ACC112 (cell line): ENCODE results near the gene LYRM2.

Experiments used
- H2AFZ ChIP-seq: fragments of 200-600 bp; sonication (generic); one replicate; pipeline ENCODE4 v1.6.0; 2017; ENCODE audit warnings: antibody characterized with exemption, low read length; ENCODE audit not compliant: unreplicated experiment
- H3K27ac ChIP-seq: fragments of 200-600 bp; sonication (generic); 2 replicates; pipeline ENCODE4 v1.5.1; 2014; ENCODE audit warnings: low read depth, mild to moderate bottlenecking, antibody characterized with exemption, low read length, moderate library complexity
- H3K27me3 ChIP-seq: fragments of 200-600 bp; sonication (generic); 2 replicates; pipeline ENCODE4 v1.6.1; 2014; ENCODE audit warnings: mild to moderate bottlenecking, antibody characterized with exemption, low read length, moderate library complexity, mixed read lengths; ENCODE audit not compliant: insufficient read depth
- H3K36me3 ChIP-seq: fragments of 200-600 bp; sonication (generic); 2 replicates; pipeline ENCODE4 v1.6.1; 2016; ENCODE audit warnings: mild to moderate bottlenecking, antibody characterized with exemption, low read length, moderate library complexity, mixed read lengths; ENCODE audit not compliant: insufficient read depth
- H3K4me1 ChIP-seq: fragments of 200-600 bp; sonication (generic); one replicate; pipeline ENCODE4 v1.6.1; 2016; ENCODE audit warnings: low read length, mixed read lengths; ENCODE audit not compliant: insufficient read depth, unreplicated experiment, control insufficient read depth
- H3K4me3 ChIP-seq: fragments of 200-600 bp; sonication (generic); 2 replicates; pipeline ENCODE4 v1.5.1; 2014; ENCODE audit warnings: mild to moderate bottlenecking, low read depth, low read length
- H3K79me2 ChIP-seq: fragments of 200-600 bp; sonication (generic); one replicate; pipeline ENCODE4 v1.6.0; 2016; ENCODE audit warnings: low read length; ENCODE audit not compliant: control insufficient read depth, unreplicated experiment, insufficient read depth

Gene LYRM2

GRCh38 chr6:89580997-89581666, 57.4 kb downstream of the LYRM2 start:
- no peaks in the 10 kb centered on the region for H3K36me3 ChIP-seq
- H3K27me3 ChIP-seq = peaks cover 9% of the 10 kb centered on the region
- H3K27ac ChIP-seq = no peak overlapping the region
- H3K4me1 ChIP-seq = no peaks in the 10 kb centered on the region
- no peak overlapping the region for H3K4me3 ChIP-seq
- H3K79me2 ChIP-seq = no peaks in the 10 kb centered on the region
- H2AFZ ChIP-seq = no peak overlapping the region

GRCh38 chr6:89575562-89575960, 63.0 kb downstream of the LYRM2 start:
- Histone ChIP-seq H3K36me3 (no peaks in the 10 kb centered on the region), H3K4me3 (no peak overlapping the region), H3K27me3 (no peaks in the 10 kb centered on the region), H3K4me1 (no peaks in the 10 kb centered on the region), H3K79me2 (no peaks in the 10 kb centered on the region), H2AFZ (no peak overlapping the region), H3K27ac (no peak overlapping the region)

- no peaks in the 10 kb centered on the region for H3K79me2 ChIP-seq
- H3K4me1 ChIP-seq = no peaks in the 10 kb centered on the region
- H3K36me3 ChIP-seq = no peaks in the 10 kb centered on the region
- H3K27me3 ChIP-seq = no peaks in the 10 kb centered on the region
- H2AFZ ChIP-seq = no peak overlapping the region
- no peak overlapping the region for H3K4me3 ChIP-seq
- H3K27ac ChIP-seq = no peak overlapping the region
These were observed 63.5 kb downstream of the LYRM2 start for GRCh38 chr6:89574910-89575561.

- Histone ChIP-seq H3K27me3 (peaks cover 16% of the 10 kb centered on the region), H3K79me2 (no peaks in the 10 kb centered on the region), H3K4me1 (peaks cover 3% of the 10 kb centered on the region), H3K4me3 (no peak overlapping the region), H3K27ac (no peak overlapping the region), H2AFZ (no peak overlapping the region), H3K36me3 (no peaks in the 10 kb centered on the region)
These were observed 70.7 kb downstream of the LYRM2 start for GRCh38 chr6:89567630-89568390.

GRCh38 chr6:89566930-89567629, 71.5 kb downstream of the LYRM2 start:
- H3K36me3 ChIP-seq = no peaks in the 10 kb centered on the region
- H3K79me2 ChIP-seq = no peaks in the 10 kb centered on the region
- H3K4me3 ChIP-seq = no peak overlapping the region
- H3K4me1 ChIP-seq = peaks cover 3% of the 10 kb centered on the region
- no peak overlapping the region for H2AFZ ChIP-seq
- H3K27me3 ChIP-seq = peaks cover 23% of the 10 kb centered on the region
- no peak overlapping the region for H3K27ac ChIP-seq

GRCh38 chr6:89566008-89566800, 72.3 kb downstream of the LYRM2 start:
- Histone ChIP-seq H3K27me3 (peaks cover 32% of the 10 kb centered on the region), H3K4me3 (no peak overlapping the region), H3K79me2 (no peaks in the 10 kb centered on the region), H3K4me1 (peaks cover 3% of the 10 kb centered on the region), H3K36me3 (no peaks in the 10 kb centered on the region), H3K27ac (no peak overlapping the region), H2AFZ (no peak overlapping the region)

GRCh38 chr6:89564752-89565427, 73.7 kb downstream of the LYRM2 start:
- Histone ChIP-seq H3K4me3 (no peak overlapping the region), H2AFZ (no peak overlapping the region), H3K79me2 (no peaks in the 10 kb centered on the region), H3K36me3 (no peaks in the 10 kb centered on the region), H3K27me3 (peaks cover 32% of the 10 kb centered on the region), H3K4me1 (peaks cover 3% of the 10 kb centered on the region), H3K27ac (no peak overlapping the region)

- Histone ChIP-seq H3K79me2 (no peaks in the 10 kb centered on the region), H3K4me3 (no peak overlapping the region), H3K27ac (no peak overlapping the region), H3K36me3 (no peaks in the 10 kb centered on the region), H2AFZ (no peak overlapping the region), H3K4me1 (peaks cover 3% of the 10 kb centered on the region), H3K27me3 (peaks cover 32% of the 10 kb centered on the region)
These were observed 74.7 kb downstream of the LYRM2 start for GRCh38 chr6:89563866-89564265.

- H3K27me3 ChIP-seq = peaks cover 44% of the 10 kb centered on the region
These were observed 76.2 kb downstream of the LYRM2 start for GRCh38 chr6:89562093-89562973.

More at GRCh38 chr6:89562093-89562973, 76.2 kb downstream of the LYRM2 start:
- Histone ChIP-seq H2AFZ (no peak overlapping the region), H3K4me1 (peaks cover 3% of the 10 kb centered on the region), H3K79me2 (no peaks in the 10 kb centered on the region), H3K36me3 (no peaks in the 10 kb centered on the region), H3K4me3 (no peak overlapping the region), H3K27ac (no peak overlapping the region)
